HG02610 (cell line): ENCODE results near the gene OTULIN.

Experiments used
- ATAC-seq: cut with Tn5 transposase; IDR thresholded peaks from one replicate; pipeline ENCODE4 v1.9.1; 2021; ENCODE audit warnings: mild to moderate bottlenecking, moderate library complexity; ENCODE audit not compliant: unreplicated experiment

The OTULIN gene

DNA sequence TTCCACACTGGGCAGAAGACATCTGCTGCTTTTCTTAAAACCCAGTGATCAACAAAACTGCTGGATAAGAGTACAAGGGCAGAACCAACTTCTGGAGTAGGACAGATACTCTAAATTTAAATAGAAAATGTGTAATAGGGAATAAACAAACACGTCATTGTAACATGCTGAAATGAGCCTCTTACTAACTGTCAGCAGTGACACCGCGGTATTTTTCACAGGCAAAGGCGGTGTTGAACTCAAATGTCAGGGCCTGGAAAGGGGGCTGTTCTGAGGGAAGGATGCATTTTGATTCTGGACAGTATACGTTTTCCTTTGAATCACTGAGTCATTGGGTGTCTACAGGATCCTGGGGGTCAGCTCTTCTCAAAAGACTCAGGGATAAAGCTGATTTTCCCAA, 73.5 kb downstream of the OTULIN start:
- ATAC-seq, result no peak

DNA sequence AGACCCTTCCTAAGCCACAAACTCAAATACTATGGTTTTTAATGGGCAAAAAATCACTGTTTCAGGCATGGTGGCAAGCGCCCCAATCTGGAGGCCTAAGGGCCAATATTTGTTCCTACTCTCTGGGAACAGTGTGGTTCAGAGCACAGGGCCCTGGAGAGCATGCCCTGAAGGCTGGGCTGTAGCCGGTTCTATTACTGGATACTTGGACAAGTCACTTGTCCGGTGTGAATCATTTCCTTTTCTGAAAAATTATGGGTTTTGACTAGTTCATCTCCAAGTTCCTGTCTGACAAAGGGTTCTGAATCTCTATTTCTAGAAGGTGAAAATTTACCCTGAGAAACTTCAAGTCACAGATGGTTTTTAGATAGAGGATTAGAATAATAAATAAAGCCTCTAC, 75.0 kb downstream of the OTULIN start:
- no peak for ATAC-seq

DNA sequence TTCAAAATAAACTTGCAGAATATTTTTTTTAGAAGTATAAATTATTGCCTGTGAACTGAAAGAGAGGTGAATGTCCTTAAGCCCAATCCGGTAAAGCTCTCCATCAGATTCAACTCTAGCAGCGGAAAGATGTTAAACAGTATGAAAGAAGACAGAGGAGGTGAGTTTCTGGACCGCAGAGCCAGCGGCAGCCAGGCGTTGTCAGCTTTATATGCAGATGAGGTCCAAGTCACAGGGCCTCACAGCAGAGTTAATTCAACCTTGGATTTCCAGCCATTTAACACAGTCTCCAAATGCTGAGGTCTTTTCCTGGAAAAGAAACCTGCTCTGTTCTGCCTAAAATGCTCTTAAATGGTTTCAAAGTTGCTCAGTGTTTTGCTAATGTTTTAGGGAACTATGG, 75.5 kb downstream of the OTULIN start:
- ATAC-seq, result no peak

DNA sequence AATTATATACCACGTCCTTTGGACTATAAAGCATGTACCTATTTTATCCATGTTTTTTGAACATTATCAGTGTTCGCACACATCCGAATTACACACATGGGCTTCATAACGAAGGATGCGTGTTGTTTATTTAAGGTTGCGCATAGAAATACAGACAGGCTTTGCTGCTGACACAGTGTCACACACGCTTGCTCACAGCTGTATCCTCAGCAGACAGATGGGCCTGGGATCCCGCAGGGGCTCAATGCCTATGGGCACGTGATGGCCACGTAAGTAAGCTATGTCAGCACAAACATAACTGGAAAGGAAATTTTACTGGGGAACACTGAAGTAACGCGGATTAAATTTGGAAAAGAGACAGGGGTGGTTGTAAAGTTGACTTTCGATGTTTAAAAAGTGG, 76.6 kb downstream of the OTULIN start:
- ATAC-seq, result no peak

DNA sequence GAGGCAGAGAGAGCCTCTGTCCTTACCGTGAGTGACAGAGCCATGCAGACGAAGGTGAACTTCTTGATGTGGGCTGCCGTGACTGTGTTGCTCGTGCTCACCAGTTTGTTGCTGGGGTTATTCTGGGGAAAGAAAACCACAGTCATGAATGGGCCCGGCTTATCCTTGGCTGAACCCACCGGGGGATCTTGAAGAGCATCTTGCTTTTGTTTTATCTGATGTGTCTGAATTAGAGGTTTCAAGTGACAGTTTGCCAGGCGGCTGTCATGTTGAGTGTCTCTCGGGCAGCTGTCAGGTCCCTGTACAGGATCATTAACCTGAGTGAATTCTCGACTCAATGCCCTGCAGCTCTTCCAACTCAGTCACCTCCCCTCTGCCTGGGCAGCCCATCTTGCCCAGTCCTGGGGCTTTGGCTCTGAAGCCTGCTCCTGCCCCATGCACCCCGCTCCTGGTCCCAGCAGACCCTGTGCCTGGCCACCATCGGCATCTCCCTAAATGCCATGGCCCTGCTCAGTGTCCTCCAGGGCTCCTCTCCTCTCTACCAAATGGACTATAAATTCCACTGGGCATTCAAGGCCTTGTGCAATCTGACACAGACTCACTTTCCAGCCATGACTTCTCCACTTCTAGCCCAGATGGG, 77.4 kb downstream of the OTULIN start:
- no peak for ATAC-seq

DNA sequence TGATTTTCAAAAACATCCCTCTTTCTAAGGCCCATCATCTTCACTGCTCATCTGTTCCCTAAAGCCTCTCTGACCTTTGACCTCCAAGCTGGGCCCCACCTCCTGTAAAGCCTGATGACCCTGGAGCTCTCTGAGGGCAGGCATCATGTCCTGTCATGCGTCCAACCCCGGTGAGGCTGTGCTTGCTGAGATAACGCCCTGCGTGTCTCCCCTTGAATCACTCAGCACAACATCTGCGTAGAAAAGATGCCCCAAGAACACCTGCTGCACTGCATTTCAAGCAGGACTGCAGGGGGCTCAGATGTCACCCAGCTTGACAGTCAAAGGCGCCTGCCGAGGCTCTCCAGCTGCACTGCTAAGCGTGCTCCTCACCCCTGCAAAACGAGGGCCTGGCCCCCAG, 78.0 kb downstream of the OTULIN start:
- no peak for ATAC-seq

DNA sequence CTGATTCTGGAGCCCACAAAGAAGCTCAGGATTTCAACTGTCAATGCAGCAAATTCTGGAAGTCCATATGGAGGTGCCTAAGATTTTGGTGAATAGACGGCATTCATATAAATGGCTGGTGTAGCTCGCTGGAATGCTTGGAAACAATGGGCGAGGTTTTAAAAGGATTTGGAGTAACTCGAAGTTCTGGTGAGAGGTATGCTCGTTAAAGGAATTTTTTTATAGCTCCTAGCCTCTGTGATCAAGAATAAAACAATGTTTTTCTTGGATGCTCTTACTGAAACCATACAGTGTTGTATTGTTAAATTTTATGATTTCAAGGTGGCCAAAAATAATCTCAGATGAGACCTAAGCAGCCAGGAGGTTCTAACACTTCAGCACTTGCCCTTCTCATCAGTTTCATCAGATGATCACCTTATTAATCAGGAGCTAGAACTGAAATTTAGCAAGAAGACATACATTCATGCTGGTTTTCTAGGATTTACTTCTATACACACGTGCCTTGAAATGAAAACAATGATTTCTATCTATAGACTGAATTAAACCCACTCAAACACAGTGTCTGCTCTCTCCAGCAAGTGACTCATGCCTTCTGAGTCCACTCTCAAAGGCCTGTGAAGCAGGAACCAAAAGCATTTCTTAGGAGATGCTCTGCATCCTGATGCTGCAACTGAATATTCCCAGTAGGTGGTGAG, 79.2 kb downstream of the OTULIN start:
- ATAC-seq, result no peak

DNA sequence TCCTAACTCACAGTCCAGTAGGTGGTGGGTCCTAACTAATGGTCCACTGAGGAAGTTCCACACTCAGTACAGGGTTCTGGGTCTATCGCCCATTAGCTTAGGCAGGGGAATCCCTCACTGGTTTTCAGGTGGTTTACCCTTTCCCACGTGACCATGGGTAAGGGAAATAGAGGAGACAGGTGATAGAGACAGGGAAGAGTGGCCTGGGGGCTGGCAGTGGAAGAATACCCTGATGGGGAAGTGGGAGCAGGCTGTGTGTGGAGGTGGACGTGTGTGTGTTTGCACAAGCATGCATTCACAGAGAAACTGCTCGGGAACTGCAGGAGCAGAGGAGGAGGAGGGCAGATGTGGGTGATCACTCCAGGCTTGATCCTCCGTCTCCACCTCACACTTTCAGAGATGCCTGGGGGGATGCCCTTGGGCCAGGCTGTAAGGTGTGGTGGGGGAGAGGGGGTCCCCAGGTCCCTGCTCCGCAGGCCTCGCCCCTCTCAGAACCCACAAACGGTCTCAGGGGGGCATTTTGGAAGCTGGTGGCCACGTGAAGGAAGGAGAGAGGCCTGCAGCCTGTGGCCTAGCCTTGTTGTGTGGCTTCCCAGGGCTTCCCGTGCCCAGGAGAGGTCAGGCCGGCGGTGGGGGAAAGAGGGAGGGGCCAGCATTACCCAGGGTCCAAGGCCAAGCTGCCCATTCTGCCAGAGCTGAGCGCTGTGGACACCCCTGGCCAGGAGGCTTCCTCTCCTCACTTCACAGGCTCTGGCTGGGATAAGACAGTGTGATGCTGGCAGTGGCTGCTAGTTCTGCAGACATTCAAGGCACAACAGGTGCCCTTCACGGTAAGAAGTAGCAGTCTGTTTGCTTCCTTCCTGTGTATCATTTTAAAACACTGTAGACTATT, 80.0 kb downstream of the OTULIN start:
- no peak for ATAC-seq

DNA sequence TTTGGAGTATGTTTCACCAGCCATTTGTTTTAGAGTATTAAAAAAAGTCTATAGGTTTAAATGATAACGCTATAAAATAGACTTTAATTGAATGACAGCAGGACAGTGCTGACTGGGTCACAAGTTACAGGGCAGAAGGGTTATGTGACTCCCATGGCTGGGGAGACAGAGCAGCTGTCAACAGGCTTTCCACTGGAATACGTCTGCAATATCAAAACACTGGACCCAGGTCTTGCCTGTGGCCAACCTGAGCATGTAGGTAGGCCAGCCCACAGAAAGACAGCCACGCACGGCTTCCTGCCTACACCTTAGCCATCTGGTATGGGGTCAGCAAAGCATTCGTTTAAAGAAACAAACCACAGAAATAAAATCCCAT, 80.7 kb downstream of the OTULIN start:
- no peak for ATAC-seq

DNA sequence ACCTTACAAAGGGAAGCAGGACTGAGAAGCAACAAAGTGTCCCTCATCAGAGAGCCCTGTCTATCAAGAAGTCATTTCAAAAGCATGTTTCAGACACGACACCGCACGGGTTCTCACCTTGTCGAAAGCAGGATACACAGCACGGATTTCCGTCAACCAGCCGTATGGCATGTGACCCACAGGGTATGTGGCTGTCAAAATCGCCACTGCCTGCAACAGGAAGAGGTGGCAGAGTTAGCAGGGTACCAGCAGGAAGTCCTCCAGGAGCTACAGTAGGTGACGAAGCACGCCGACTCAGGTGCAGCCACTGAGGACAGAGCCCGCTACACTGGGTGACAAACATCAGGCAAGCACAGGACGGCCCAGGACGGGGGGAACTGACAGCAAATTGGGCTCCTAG, 81.2 kb downstream of the OTULIN start:
- no peak for ATAC-seq

DNA sequence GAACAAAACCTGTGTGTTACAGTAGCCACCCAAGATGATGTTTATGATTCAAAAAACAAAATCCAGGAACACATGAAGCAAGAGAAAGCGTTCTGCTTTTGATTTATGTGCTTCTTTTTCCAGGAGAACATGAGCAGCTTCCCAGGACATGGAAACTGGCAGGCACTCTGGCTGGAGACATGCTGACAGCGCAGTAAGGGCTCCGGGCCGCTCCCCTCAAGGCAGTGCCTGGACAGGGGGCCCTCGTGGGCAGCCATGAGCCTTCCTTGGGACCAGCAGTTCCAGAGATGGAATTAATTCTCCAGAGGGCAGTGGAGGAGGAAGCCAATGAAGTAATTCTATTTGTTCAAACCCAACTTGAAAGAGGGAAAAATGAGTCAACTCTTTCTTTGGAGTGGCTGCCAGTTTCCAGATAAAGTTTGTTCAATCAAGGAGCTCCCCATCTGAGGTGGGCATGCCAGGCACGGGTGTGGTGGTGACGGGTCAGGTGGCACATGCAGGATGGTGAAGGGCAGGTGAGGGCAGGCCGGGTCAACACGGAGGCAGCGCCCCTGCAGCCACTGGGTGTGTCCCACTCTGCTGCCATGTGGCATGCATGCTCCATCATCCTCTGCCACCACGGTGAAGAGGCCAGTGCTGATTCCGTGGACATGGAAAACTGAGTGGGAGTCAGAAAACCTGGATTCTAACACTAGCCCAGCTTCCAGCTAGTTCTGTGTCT, 83.8 kb downstream of the OTULIN start:
- ATAC-seq, result no peak
